Measurements from ENCODE around the gene SPAST. TPM values are rescaled to one million over a fixed set of nuclear protein-coding genes. Genes with fewer than 3 reads are reported as not detected.

Gene SPAST
- total RNA-seq, 1 donor from 2014 or later, result 43.6 TPM

- Mint-ChIP-seq H3K4me1 (no peaks in the 10 kb centered on the region), H3K36me3 (peaks cover 41% of the 10 kb centered on the region), H3K27me3 (ENCODE audit: insufficient read depth, low read depth) (no peaks in the 10 kb centered on the region), H3K4me3 (no peak overlapping the region), H3K9me3 (peaks cover 25% of the 10 kb centered on the region), H3K27ac (no peak overlapping the region)
- no peak for DNase-seq (ENCODE audit: low spot score)
- Histone ChIP-seq H3K4me1 (no peaks in the 10 kb centered on the region), H3K4me3 (no peak overlapping the region), H4K20me1 (ENCODE audit: low read depth) (no peaks in the 10 kb centered on the region), H3K79me2 (ENCODE audit: low read depth) (no peaks in the 10 kb centered on the region), H3F3A (ENCODE audit: low read depth) (peaks cover 15% of the 10 kb centered on the region), H3K36me3 (no peaks in the 10 kb centered on the region), H3K27ac (no peak overlapping the region), H3K27me3 (no peaks in the 10 kb centered on the region), H3K9ac (no peak overlapping the region), H3K4me2 (no peak overlapping the region), H2AFZ (replicated peaks) (no peak overlapping the region), H3K9me3 (ENCODE audit: low read depth) (no peaks in the 10 kb centered on the region)
- TF ChIP-seq EZH2 (IDR thresholded peaks at IDR 0.05) (no peak), CTCF (IDR thresholded peaks at IDR 0.05) (no peak), EZH2phosphoT487 (IDR thresholded peaks at IDR 0.05) (no peak)
Measured at GRCh38 chr2:32108111-32108510, 44.8 kb downstream of the SPAST start.

- H3K4me2 ChIP-seq, result no peak overlapping the region
- H3K27me3 ChIP-seq, result no peaks in the 10 kb centered on the region
Measured at GRCh38 chr2:32118055-32118454, 54.7 kb downstream of the SPAST start.

GRCh38 chr2:32119161-32119560 is 55.8 kb downstream of the SPAST start:
- Histone ChIP-seq H3K9me3 (ENCODE audit: low read depth) (no peaks in the 10 kb centered on the region), H3K4me1 (peaks cover 5% of the 10 kb centered on the region), H3K4me2 (no peak overlapping the region), H2AFZ (replicated peaks) (no peak overlapping the region), H3K9ac (no peak overlapping the region), H3F3A (ENCODE audit: low read depth) (no peaks in the 10 kb centered on the region), H3K36me3 (peaks cover 8% of the 10 kb centered on the region), H4K20me1 (ENCODE audit: low read depth) (no peaks in the 10 kb centered on the region), H3K27me3 (no peaks in the 10 kb centered on the region), H3K4me3 (no peak overlapping the region), H3K79me2 (ENCODE audit: low read depth) (no peaks in the 10 kb centered on the region), H3K27ac (no peak overlapping the region)
- Mint-ChIP-seq H3K9me3 (no peaks in the 10 kb centered on the region), H3K27ac (no peak overlapping the region), H3K4me3 (no peak overlapping the region), H3K4me1 (no peaks in the 10 kb centered on the region), H3K27me3 (ENCODE audit: insufficient read depth, low read depth) (no peaks in the 10 kb centered on the region), H3K36me3 (peaks cover 9% of the 10 kb centered on the region)
- no peak for DNase-seq (ENCODE audit: low spot score)
- TF ChIP-seq CTCF (IDR thresholded peaks at IDR 0.05) (no peak), EZH2phosphoT487 (IDR thresholded peaks at IDR 0.05) (no peak), EZH2 (IDR thresholded peaks at IDR 0.05) (no peak)

More at GRCh38 chr2:32118055-32118454, 54.7 kb downstream of the SPAST start:
- no peaks in the 10 kb centered on the region for H4K20me1 ChIP-seq (ENCODE audit: low read depth)
- H2AFZ ChIP-seq (replicated peaks), result no peak overlapping the region
- DNase-seq (ENCODE audit: low spot score), result no peak
- H3K27ac ChIP-seq, result no peak overlapping the region
- H3K4me3 ChIP-seq, result no peak overlapping the region
- Mint-ChIP-seq H3K27ac (no peak overlapping the region), H3K9me3 (no peaks in the 10 kb centered on the region), H3K4me3 (no peak overlapping the region), H3K36me3 (peaks cover 6% of the 10 kb centered on the region), H3K27me3 (ENCODE audit: insufficient read depth, low read depth) (no peaks in the 10 kb centered on the region), H3K4me1 (no peaks in the 10 kb centered on the region)
- H3K9ac ChIP-seq, result no peak overlapping the region
- H3K36me3 ChIP-seq, result peaks cover 8% of the 10 kb centered on the region
- no peaks in the 10 kb centered on the region for H3K79me2 ChIP-seq (ENCODE audit: low read depth)
- TF ChIP-seq EZH2 (IDR thresholded peaks at IDR 0.05) (no peak), CTCF (IDR thresholded peaks at IDR 0.05) (no peak), EZH2phosphoT487 (IDR thresholded peaks at IDR 0.05) (no peak)
- H3F3A ChIP-seq (ENCODE audit: low read depth), result no peaks in the 10 kb centered on the region
- H3K9me3 ChIP-seq (ENCODE audit: low read depth), result no peaks in the 10 kb centered on the region
- H3K4me1 ChIP-seq, result peaks cover 5% of the 10 kb centered on the region

All from neural progenitor cell (in vitro differentiated cells).